HTR-8/SVneo (cell line): ENCODE results near the gene CACTIN.

ENCODE experiments used
- DNase-seq: peaks from one replicate; pipeline ENCODE4 v3.0.0; 2011; ENCODE audit warnings: low spot score, mixed read lengths; ENCODE audit not compliant: insufficient read length
- FAIRE-seq: peaks from 2 replicates; lab custom pipeline; 2011; peaks lifted over from hg19 to GRCh38; lab: Jason Lieb, UNC

The CACTIN gene

DNA sequence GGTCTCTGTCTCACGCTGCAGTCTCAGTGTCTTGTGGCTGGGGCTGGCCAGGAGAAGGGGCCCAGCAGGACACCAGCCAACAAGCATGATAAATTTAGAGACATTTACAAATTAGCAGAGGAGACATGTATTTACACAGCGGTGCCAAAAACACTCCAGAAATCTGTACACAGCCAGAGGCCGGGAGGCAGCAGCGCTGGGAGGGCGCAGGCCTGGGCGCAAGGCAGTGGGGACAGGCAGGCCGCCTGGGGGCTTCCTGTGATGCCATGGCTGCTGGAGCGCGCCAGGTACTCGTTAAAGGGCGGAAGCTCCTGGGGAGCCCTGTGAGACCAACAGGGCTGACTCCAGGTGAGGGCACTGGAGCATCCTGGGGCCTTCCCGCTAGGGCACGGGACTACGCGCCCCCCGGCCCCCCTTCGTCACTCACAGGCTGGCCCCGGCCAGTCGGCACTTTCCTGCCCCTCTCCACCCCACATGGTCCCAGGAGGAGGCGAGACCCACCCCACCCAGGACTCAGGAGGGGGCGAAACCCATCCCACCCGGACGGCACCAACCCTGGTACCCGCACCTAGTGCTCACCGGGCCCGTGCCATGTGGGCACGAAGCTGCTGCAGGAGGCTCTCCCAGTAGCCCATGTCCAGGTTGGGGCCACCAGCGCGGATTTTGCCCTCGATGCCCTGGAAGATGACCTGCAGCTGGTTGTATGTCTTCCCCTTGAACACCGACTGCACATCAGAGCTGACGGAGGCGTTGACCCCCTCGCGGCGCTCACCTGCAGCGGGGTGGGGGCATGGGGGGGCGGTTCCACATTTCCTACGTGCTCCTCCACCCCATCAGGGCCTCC is 12.6 kb downstream of the CACTIN start:
- FAIRE-seq (no peak), DNase-seq (no peak)

DNA sequence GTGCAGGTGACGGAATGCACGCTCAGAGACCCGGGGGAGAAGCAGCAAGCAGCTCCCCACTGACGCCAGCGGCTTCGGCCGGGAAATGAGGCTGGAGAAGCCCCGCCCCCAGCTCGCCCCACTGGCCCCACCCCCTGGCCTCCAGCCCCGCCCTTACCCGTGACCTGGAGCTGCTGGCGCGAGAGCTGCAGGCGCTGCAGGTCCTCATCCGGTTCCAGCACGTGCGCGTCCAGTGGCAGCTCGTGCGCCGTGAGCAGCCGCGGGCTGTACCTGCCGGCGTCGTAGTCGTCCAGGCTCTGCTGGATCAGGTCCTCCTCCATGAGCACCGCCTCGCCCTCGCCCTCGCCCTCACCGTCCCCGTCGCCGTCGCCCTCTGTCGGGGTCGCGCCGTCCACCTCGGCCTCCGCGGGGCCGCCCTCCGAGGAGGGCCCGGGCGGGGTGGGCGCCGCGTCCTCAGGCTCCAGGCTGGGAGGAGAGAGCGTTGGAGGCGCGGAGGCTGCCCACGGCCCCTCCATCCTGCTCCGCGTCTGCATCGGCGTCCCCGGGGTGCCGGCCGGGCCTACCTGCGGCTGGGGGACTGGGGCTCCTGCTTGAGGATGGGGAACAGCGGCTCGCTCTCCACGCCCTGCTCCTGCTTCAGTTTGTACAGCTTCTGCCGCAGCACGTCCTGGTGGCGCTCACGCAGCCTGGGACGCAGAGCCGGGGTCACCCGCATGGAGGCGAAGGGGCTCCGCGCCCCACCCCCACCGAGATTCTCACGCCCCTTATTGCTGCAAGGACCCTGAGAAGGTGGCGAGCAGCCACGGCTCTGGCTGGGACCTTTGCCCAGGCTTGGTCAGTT is 13.5 kb downstream of the CACTIN start:
- DNase-seq, result no peak
- no peak for FAIRE-seq

DNA sequence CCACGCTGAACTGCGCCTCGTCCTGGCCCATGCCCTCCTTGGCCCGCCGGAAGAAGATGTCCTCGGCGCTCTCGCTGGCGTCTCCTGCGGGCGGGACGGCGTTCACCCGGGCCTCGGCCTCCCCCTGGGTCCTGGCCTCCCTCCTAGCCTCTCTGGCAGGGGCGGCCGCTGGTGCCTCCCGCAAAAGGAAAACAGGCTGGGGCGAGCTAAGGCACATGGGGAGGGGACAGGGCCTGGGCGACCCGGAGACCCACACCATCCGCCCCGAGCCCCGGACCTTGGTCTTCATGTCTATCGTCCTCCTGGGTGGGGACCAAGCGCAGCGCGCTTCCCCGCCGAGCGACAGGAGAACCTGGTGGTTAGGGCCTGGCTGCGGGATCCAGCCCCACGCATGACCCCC is 14.3 kb downstream of the CACTIN start:
- DNase-seq (no peak), FAIRE-seq (no peak)

DNA sequence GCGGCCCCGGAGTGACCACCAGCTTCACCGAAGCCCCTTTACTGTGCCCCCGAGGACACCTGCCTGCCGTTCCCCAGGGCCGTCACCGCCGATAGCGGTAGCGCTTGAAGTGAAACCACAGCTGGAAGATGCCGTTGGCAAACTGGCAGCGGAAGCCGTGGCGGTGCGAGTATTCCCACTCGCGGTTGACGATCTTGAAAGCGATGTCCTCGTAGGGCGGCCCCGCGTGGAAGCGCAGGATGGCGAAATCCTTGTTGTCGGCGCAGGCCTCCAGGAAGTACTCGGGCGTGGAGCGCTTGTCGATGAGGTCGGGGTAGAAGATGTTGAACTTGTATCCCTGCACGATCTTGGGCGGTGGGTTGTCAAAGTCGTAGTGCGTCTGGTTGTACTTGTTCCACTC is 14.7 kb downstream of the CACTIN start:
- no peak for DNase-seq
- no peak for FAIRE-seq

DNA sequence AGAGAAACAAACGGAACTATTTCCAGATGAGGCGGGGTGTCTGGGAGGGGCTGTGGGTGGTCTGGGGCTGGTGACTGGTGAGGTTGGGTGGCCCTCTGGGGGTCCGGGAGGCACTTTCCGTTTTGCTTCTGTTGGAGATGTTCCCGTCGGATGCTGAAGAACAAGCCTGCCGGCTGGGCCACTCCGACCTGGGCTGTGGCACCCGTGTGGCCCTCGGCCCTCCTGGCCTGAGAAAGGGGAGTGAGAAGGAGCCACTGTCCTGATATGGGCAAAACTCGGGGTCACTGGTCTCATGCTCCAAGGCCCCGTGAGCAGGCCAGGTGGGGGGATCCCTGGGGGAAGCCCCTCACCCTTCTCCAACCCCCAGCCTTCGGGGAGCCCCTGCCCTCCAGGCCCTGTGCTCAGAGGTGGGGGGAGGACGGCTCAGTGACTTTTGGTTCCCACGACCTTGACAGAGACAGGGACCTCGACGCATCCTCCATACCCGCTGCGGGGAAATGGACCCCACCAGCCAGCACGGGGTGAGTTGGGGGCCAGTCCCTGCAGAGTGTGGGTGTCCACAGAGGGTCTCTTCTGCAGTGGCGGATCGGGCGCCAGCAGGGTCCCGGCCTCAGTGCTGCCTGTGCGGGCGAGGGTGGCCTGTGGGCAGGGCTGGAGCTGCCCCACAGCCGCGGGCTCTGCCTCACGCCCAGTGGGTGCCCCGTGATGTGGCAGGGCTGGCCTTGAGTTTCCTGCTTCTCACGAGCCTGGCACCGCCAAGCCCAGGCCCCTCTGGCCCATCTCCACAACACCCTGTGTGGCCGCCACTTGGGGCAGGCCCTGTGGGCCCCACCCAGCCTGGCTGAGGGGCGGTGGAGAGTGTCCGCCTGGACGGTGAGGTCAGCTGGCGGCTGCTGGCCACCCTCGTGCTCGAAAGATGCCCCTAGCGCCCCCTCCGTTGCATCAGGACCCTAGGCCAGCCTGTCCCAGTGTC is 15.6 kb downstream of the CACTIN start:
- FAIRE-seq (no peak), DNase-seq (no peak)

DNA sequence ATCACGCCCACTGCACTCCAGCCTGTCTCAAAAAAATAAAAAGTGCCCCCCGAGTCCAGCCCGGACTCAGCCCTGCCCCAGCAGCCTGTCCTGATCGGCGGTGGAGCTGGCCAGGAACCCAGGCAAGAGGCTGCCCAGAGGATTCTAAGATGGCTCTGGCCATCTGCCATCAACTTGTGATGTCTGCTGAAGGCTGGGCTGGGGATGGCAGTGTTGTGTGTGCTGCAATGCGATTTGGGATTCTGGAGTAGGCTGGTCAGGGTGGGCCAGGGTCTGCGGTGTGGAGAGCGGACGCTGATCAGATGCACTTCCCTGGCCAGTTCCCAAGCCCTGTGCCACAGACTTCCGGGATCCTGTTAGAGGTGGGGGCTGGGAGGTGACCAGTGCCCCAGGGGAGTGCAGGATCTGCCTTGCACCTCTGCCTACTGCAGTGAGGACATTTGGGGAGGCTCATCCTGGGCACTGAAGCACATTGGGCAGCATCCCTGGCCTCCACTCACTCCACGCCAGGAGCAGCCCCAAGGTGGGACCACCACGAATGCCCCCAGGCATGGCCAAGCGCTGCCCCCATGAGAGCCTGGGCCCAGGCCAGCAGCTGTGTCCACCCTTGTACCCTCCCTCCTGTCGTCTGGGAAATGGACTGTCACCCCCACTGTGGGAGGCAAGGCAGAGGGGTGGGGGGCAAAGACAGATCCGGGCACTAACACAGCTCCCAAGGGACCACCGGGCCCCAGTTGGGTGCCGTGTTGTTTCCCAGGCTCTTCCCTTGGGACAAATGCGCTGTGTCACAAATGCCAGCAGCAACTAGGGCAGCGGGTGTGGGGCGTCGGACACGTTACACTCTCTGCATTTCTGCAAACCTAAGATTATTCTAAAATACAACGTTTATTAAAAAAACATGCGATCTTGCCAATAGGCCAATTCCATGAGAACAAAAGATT is 16.5 kb downstream of the CACTIN start:
- DNase-seq, result no peak
- FAIRE-seq, result no peak

DNA sequence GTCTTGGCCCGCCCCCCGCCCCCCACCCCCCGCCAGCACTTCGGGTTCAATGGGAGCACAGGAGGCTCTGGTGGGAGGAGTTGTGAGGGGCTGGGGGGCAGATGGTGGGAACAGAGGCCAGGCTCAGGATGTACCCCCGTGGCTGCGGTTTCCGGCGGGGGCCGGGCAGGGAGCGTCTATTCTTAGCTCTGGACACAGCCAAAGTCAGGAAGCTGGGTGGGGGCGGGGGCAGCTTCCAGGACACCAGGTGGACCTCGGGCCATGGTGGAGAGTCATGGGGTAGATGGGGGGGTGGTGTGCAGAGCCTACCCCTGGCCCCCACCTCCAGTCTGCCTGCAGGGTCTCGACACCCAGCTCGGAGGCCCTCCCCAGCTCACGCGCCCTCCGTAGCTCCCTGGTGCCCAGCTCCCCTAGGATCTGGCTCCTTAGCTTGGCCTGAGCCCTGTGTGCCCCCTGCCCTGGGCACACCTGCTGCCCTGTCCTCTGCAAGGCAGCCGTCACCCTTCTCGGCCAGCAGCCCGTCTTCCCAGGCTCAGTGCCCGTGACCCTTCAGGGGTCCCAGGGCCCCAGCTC is 17.8 kb downstream of the CACTIN start:
- DNase-seq, result no peak
- FAIRE-seq, result no peak

DNA sequence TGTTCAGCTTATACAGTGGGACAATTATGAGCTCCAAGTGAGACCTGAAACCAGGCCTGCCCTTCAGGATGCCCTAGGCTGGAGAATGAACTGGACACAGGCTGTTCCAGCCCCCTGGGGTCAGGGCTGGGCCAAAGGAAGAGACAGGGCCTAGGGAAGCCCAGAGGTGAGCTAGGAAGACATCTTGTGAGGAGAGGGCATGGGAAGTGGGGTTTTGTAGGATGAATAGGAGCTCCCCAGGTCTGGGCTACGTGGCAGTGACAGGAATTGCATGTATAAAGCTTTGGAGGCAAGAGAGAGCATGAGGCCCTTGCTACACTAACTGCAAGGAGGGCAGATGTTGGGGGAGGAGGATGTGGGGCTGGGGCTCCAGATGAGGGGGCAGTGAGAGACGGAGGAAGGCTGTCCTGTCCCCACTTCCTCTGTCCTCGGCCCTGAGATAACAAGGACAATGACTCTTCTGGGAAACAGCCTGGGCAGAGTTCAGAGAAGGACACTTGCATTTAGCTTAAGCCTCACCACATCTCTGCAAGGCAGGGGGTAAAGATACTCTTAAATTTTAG is 18.4 kb downstream of the CACTIN start:
- DNase-seq, result no peak

DNA sequence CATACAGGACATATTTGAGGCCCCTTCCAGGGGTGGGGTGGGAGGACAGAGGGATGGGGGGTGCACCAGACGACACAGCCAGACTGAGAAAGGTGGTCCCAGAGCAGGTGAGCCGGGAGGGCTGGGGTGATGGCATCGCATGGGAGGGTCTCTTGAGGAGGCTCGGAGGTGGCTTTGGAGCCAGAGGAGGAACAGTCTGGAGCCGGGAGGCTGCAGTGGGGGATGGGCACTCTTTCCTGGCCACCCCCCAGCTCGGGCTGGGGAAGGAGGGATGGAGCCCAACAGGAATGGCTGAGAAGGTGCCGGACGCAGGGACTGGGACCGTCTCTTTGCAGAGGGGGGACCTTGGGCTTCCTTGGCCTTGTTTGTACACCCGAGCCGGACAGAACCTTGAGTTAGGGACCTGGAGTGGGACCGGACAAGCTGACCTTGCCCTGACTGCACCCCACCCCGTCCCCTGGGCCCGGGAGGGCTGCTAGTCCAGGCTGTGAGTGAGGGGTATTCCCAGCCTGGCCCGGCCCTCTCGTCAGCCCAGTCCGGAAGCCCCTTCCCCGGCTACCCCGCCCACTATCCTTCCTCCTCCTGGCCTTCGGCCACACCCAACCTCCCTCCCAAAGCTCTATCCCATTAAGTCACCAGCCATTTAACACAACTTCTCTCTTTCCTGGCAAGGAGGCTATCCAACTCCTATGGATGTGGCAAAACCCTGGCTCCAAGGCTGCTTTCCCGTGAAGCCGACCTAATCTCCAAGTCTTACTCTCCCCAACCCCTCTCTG is 19.1 kb downstream of the CACTIN start:
- DNase-seq (no peak), FAIRE-seq (no peak)

More for the DNA sequence above, 18.4 kb downstream of the CACTIN start:
- no peak for FAIRE-seq

DNA sequence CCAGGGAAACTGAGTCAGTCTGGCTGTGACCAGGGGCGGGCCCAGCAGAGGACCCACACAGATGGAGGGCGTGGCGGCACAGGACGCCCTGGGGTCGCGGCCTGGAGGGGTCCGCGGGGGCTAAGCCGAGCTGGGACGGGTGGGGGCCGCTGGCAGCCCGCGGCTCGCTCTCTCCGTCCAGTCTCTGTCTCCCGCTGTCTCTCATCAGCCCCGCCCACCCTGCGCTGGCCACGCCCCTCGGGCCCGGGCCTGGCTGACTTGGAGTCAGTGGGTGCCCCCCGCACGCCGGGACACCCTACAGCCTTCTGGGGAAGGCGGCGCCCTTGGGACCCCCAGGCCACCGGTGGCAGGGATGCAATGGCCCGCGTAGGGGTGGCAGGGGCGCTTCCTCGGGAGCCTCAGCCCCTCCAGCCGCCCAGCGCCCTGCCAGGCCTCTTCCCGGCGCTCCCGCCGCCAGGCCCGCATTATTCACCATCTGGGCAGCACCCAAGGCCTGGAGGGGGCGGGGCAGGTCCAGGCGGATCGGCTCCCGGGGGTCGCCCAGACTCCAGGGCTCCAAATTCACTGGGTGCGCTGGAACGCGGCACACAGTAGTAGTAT is 19.8 kb downstream of the CACTIN start, which contains the start of gene TBXA2R:
Gene TBXA2R (minus strand): TSS at position 186 of the 600 bp plus-strand sequence. CDS start 6,241 bp downstream, outside the sequence.
- FAIRE-seq (peak; percentile 33), DNase-seq (peak; percentile 88)

DNA sequence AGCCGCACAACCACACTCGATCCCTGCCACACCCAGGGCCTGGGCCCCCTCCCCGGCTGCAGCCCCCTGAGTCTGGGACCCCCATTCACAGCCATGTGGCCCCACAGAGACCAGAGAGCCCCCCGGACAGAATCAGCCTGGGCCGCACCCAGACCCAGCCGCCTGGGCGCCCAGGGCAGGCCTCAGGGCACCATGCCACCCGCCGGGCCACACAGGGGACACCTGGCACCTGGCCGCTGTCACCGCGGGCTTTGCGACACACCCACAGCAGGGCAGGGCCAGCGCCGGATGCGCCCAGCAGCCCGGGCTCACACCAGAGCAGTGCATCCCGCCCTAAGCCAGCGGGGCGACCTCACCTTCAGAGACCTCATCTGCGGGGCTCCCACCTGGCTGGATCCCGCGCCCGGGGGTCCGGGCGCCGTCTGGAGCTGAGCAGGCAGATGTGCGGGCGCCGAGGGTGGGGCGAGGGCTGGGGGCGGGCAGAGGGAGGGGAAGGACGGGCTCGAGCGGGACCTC is 20.4 kb downstream of the CACTIN start:
- no peak for FAIRE-seq

DNA sequence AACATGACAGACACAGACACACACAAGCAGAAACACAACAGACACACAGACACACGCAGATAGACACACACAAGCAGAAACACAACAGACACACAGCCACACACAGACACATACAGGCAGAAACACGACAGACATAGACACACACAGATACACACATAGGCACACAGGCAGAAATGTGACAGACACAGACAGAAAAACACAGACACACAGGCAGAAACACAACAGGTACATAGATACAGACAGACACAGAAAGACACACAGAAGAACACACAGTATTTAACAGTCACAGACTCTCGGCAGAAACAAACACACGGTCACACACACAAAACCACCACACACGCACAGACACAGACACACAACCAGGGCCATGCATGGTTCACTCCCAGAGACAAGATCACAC is 20.8 kb downstream of the CACTIN start:
- no peak for DNase-seq
- FAIRE-seq, result peak; percentile 20

More for the DNA sequence above, 20.4 kb downstream of the CACTIN start:
- no peak for DNase-seq

DNA sequence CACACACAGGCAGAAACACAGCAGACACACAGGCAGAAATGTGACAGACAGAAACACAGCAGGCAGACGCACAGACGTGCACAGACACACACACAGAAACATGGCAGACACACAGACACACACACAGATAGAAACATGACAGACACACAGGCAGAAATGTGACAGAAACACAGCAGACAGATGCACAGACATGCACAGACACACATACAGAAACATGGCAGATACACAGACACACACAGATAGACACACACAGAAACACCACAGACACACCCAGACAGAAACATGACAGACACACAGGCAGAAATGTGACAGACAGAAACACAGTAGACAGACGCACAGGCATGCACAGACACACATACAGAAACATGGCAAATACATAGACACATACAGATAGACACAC is 21.2 kb downstream of the CACTIN start:
- DNase-seq, result no peak
- FAIRE-seq, result no peak

DNA sequence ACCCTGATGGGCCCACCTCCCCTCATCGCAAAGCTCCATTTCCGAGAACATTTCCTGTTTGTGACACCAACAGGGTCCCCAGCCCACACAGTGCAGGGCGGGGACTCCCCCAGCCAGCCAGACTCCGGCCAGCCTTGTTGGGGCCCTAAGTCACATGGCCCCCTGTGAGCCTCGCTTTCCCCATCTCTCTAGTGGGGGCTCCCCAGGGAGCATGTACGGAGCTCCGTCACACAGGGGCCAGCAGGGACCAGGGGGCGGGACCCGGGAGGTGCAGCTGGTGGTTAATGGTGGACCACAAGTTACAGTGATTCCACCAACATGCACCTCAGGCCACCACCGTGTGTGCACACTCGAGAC is 21.6 kb downstream of the CACTIN start:
- FAIRE-seq, result peak; percentile 9

DNA sequence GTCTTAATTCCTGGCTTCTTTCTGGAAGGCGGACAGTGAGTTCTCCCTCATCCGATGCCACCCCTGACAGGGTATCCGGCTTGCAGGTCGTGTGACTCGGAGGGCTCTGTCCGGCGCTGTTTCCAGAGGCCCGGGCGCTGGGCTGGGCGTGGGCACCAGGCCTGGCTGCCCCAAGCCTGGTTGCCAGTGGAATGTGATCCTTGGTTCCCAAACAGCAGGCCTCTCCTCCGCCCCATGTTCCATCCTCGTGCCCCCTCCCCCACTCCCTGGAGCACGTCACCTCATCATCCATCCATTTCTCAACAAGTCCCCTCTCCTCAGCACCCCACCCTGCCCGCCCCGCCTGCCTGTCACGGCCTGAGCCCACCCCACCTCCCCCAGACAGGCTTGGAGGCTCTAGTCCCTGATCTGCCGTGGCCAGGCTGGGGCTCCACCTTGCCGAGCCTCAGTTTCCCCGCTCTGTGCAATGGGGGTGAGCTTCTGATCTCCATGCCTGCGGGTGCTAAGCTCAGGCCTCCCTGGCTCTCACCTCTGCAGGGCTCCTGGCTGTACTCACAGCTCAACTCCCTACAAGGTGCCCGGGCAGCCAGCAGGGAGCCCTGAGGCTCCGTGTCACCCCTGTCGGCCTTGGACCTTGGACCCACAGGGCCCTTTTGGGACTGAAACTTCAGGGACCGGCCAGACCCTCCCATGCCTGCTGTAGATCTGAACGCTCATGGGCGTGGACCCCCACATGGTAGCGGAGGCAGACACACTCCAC is 22.2 kb downstream of the CACTIN start:
- no peak for DNase-seq
- no peak for FAIRE-seq

More for the DNA sequence above, 21.6 kb downstream of the CACTIN start:
- no peak for DNase-seq

DNA sequence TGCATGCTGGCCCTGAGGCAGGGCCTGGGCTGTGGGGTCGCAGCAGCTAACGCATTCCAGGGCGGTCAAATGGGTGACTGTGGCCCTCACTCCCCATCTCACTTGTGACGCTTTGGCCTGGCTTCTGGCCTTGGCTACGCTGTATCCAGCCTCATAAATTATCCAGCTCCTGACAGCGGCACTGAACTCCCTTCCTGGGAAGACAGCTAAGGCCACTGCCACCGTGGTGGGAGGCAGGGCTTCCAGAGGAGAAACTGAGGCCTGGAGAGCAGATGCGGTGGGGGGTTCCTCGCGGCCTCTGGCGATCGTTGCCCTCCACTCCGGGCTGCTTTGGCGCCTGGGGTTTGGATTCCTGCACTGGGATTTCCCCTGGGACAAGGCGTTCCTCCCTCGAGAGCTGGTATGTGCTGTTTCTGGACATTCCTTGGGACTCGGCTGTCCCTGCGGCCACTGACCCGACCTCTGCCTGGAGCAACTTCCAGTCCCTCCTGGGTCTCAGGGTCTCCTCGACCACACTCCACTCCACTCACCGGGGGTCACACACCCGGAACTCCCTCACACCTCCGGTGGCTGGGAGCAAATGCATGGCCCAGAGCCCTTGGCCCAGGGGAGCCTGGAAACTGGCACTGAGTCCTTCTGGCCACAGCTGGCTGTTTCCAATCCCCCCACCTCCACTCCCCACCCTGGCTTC is 23.3 kb downstream of the CACTIN start:
- FAIRE-seq (no peak), DNase-seq (no peak)
